Stimulated activated effector memory CD8-positive, alpha-beta T cell treated with anti-CD3 and anti-CD28 coated beads, Interleukin-12 subunit alpha, Interleukin-12 subunit beta, amount 100 ng/mL, for 72 hours (primary cell): ENCODE data around the gene ANXA2R.

ENCODE experiments used
- ATAC-seq: fragments of 150-1000 bp; cut with Tn5 transposase; 2 replicates; pipeline ENCODE4 v1.10.0; 2021
- DNase-seq, 2 donors: peaks; one replicate each; pipeline ENCODE4 v3.0.0; 2021 to 2022; ENCODE audit warnings: low spot score in 2 of 2
- H3K27ac Mint-ChIP-seq: one replicate; pipeline ENCODE4 v1.8.0; 2022; ENCODE audit warnings: mild to moderate bottlenecking, mixed read lengths
- H3K36me3 Mint-ChIP-seq: one replicate; pipeline ENCODE4 v1.8.0; 2022; ENCODE audit warnings: mild to moderate bottlenecking, mixed read lengths
- H3K4me1 Mint-ChIP-seq: one replicate; pipeline ENCODE4 v1.8.0; 2022; ENCODE audit warnings: mixed read lengths
- H3K4me3 Mint-ChIP-seq: one replicate; pipeline ENCODE4 v1.8.0; 2022; ENCODE audit warnings: mild to moderate bottlenecking, mixed read lengths
- H3K9me3 Mint-ChIP-seq: one replicate; pipeline ENCODE4 v1.8.0; 2022; ENCODE audit warnings: mixed read lengths

ANXA2R gene

GRCh38 chr5:43042626-43043399 is 2.7 kb upstream of the ANXA2R start:
- Mint-ChIP-seq H3K4me1 (peaks cover 39% of the 10 kb centered on the region), H3K36me3 (peaks cover 47% of the 10 kb centered on the region), H3K9me3 (no peaks in the 10 kb centered on the region), H3K27ac (peak overlapping the region; percentile 91), H3K4me3 (peak overlapping the region; percentile 88)
- ATAC-seq (peak; percentile 48), DNase-seq (peak; percentile 50 to 90)

- peaks cover 45% of the 10 kb centered on the region for H3K4me1 Mint-ChIP-seq
- H3K36me3 Mint-ChIP-seq, result peaks cover 47% of the 10 kb centered on the region
- H3K4me3 Mint-ChIP-seq, result peak overlapping the region; percentile 88
- ATAC-seq (peak; percentile 32), DNase-seq (peak in 1 of 2 donors; percentile 59)
- H3K9me3 Mint-ChIP-seq, result no peaks in the 10 kb centered on the region
- peak overlapping the region; percentile 91 for H3K27ac Mint-ChIP-seq
Observed at GRCh38 chr5:43042176-43042625, 2.1 kb upstream of the ANXA2R start.

GRCh38 chr5:43041669-43042175 is 1.6 kb upstream of the ANXA2R start:
- H3K9me3 Mint-ChIP-seq, result no peaks in the 10 kb centered on the region
- H3K4me3 Mint-ChIP-seq, result peak overlapping the region; percentile 88
- H3K4me1 Mint-ChIP-seq, result peaks cover 45% of the 10 kb centered on the region
- DNase-seq, result peak in 1 of 2 donors; percentile 47
- peak overlapping the region; percentile 91 for H3K27ac Mint-ChIP-seq
- peaks cover 47% of the 10 kb centered on the region for H3K36me3 Mint-ChIP-seq
- peak; percentile 29 for ATAC-seq

GRCh38 chr5:43041110-43041668 is 1.1 kb upstream of the ANXA2R start:
- DNase-seq (no peak), ATAC-seq (no peak)
- Mint-ChIP-seq H3K4me1 (peaks cover 43% of the 10 kb centered on the region), H3K36me3 (peaks cover 47% of the 10 kb centered on the region), H3K27ac (peak overlapping the region; percentile 91), H3K4me3 (peak overlapping the region; percentile 88), H3K9me3 (no peaks in the 10 kb centered on the region)

GRCh38 chr5:43039471-43040286 is 440 bp downstream of the ANXA2R start:
- ATAC-seq, result peak; percentile 23
- Mint-ChIP-seq H3K36me3 (peaks cover 47% of the 10 kb centered on the region), H3K4me1 (peaks cover 46% of the 10 kb centered on the region), H3K4me3 (peak overlapping the region; percentile 88), H3K9me3 (no peaks in the 10 kb centered on the region), H3K27ac (peak overlapping the region; percentile 91)
- peak; percentile 49 to 84 for DNase-seq

GRCh38 chr5:43039152-43039470 is 1.0 kb downstream of the ANXA2R start:
- peaks cover 47% of the 10 kb centered on the region for H3K36me3 Mint-ChIP-seq
- DNase-seq, result no peak
- H3K27ac Mint-ChIP-seq, result peak overlapping the region; percentile 91
- no peak for ATAC-seq
- H3K4me3 Mint-ChIP-seq, result peak overlapping the region; percentile 88
- no peaks in the 10 kb centered on the region for H3K9me3 Mint-ChIP-seq
- peaks cover 47% of the 10 kb centered on the region for H3K4me1 Mint-ChIP-seq

GRCh38 chr5:43038496-43038989 is 1.6 kb downstream of the ANXA2R start:
- Mint-ChIP-seq H3K9me3 (no peaks in the 10 kb centered on the region), H3K36me3 (peaks cover 47% of the 10 kb centered on the region), H3K27ac (peak overlapping the region; percentile 88), H3K4me3 (peak overlapping the region; percentile 88), H3K4me1 (peaks cover 49% of the 10 kb centered on the region)
- no peak for ATAC-seq
- DNase-seq, result peak in 1 of 2 donors; percentile 69

GRCh38 chr5:43037636-43038495 is 2.3 kb downstream of the ANXA2R start:
- Mint-ChIP-seq H3K27ac (peak overlapping the region; percentile 88), H3K4me1 (peaks cover 49% of the 10 kb centered on the region), H3K36me3 (peaks cover 41% of the 10 kb centered on the region), H3K4me3 (peak overlapping the region; percentile 88), H3K9me3 (no peaks in the 10 kb centered on the region)
- ATAC-seq (peak; percentile 36), DNase-seq (peak in 1 of 2 donors; percentile 68)

GRCh38 chr5:43036856-43037635 is 3.1 kb downstream of the ANXA2R start:
- peak overlapping the region; percentile 88 for H3K4me3 Mint-ChIP-seq
- DNase-seq (no peak), ATAC-seq (no peak)
- peak overlapping the region; percentile 88 for H3K27ac Mint-ChIP-seq
- peaks cover 45% of the 10 kb centered on the region for H3K4me1 Mint-ChIP-seq
- H3K36me3 Mint-ChIP-seq, result peaks cover 33% of the 10 kb centered on the region
- H3K9me3 Mint-ChIP-seq, result no peaks in the 10 kb centered on the region

- no peak for DNase-seq
- ATAC-seq, result no peak
- Mint-ChIP-seq H3K36me3 (peaks cover 28% of the 10 kb centered on the region), H3K4me3 (peak overlapping the region; percentile 88), H3K9me3 (no peaks in the 10 kb centered on the region), H3K27ac (peak overlapping the region; percentile 88), H3K4me1 (peaks cover 45% of the 10 kb centered on the region)
Observed at GRCh38 chr5:43036409-43036808, 3.7 kb downstream of the ANXA2R start.

GRCh38 chr5:43034591-43034968 is 5.5 kb downstream of the ANXA2R start:
- peaks cover 53% of the 10 kb centered on the region for H3K4me1 Mint-ChIP-seq
- peak overlapping the region; percentile 40 for H3K4me3 Mint-ChIP-seq
- no peaks in the 10 kb centered on the region for H3K9me3 Mint-ChIP-seq
- DNase-seq (no peak), ATAC-seq (no peak)
- H3K27ac Mint-ChIP-seq, result peak overlapping the region; percentile 32
- peaks cover 12% of the 10 kb centered on the region for H3K36me3 Mint-ChIP-seq

- no peak for DNase-seq
- Mint-ChIP-seq H3K36me3 (peaks cover 6% of the 10 kb centered on the region), H3K4me1 (peaks cover 53% of the 10 kb centered on the region), H3K27ac (peak overlapping the region; percentile 32), H3K9me3 (no peaks in the 10 kb centered on the region), H3K4me3 (peak overlapping the region; percentile 40)
- no peak for ATAC-seq
Observed at GRCh38 chr5:43033841-43034590, 6.1 kb downstream of the ANXA2R start.

- Mint-ChIP-seq H3K36me3 (no peaks in the 10 kb centered on the region), H3K9me3 (no peaks in the 10 kb centered on the region), H3K4me1 (peaks cover 20% of the 10 kb centered on the region), H3K27ac (no peak overlapping the region), H3K4me3 (no peak overlapping the region)
- ATAC-seq, result no peak
- no peak for DNase-seq
Observed at GRCh38 chr5:43027054-43027785, 12.9 kb downstream of the ANXA2R start.
